HG03159 (cell line): ENCODE measurements around the gene UXS1.
"Not testable (repeated sequence)": the region's sequence is repeated elsewhere in the genome, so short reads cannot be mapped to it uniquely, and the experiment has no call there.

Source experiments
- ATAC-seq: cut with Tn5 transposase; IDR thresholded peaks from one replicate; pipeline ENCODE4 v1.9.1; 2021; ENCODE audit warnings: mild to moderate bottlenecking, moderate library complexity; ENCODE audit not compliant: unreplicated experiment

Gene UXS1

GRCh38 chr2:106193977-106194778 lies at the start of gene UXS1:
Gene UXS1, minus strand, starts transcription at chr2:106194301. Its CDS starts 60 bp downstream, at chr2:106194241.
- peak; percentile 72 for ATAC-seq

GRCh38 chr2:106239491-106239890 lies 45.4 kb upstream of the UXS1 start:
- not testable (repeated sequence) for ATAC-seq

- not testable (repeated sequence) for ATAC-seq
These were observed 41.3 kb upstream of the UXS1 start for GRCh38 chr2:106235392-106235791.

GRCh38 chr2:106233350-106233706 lies 39.2 kb upstream of the UXS1 start:
- ATAC-seq, result no peak

GRCh38 chr2:106232638-106233349 lies 38.7 kb upstream of the UXS1 start:
- no peak for ATAC-seq

- no peak for ATAC-seq
These were observed 29.2 kb upstream of the UXS1 start for GRCh38 chr2:106223347-106223746.

- ATAC-seq, result not testable (repeated sequence)
These were observed 28.0 kb upstream of the UXS1 start for GRCh38 chr2:106222057-106222456.

GRCh38 chr2:106219813-106220212 lies 25.7 kb upstream of the UXS1 start:
- ATAC-seq, result no peak

- not testable (repeated sequence) for ATAC-seq
These were observed 25.1 kb upstream of the UXS1 start for GRCh38 chr2:106219157-106219556.

- no peak for ATAC-seq
These were observed 14.8 kb upstream of the UXS1 start for GRCh38 chr2:106208874-106209273.

- no peak for ATAC-seq
These were observed 14.3 kb upstream of the UXS1 start for GRCh38 chr2:106208399-106208798.

GRCh38 chr2:106207246-106207645 lies 13.1 kb upstream of the UXS1 start:
- ATAC-seq, result no peak

- ATAC-seq, result no peak
These were observed 11.4 kb upstream of the UXS1 start for GRCh38 chr2:106205488-106205887.

GRCh38 chr2:106204551-106204950 lies 10.4 kb upstream of the UXS1 start:
- not testable (repeated sequence) for ATAC-seq

- no peak for ATAC-seq
These were observed 7.6 kb upstream of the UXS1 start for GRCh38 chr2:106201661-106202060.

- ATAC-seq, result no peak
These were observed 3.8 kb upstream of the UXS1 start for GRCh38 chr2:106197878-106198277.

- ATAC-seq, result no peak
These were observed 1.9 kb upstream of the UXS1 start for GRCh38 chr2:106195981-106196380.

GRCh38 chr2:106195456-106195855 lies 1.4 kb upstream of the UXS1 start:
- no peak for ATAC-seq

- no peak for ATAC-seq
These were observed 468 bp downstream of the UXS1 start for GRCh38 chr2:106193690-106193976.

- ATAC-seq, result peak; percentile 44
These were observed 1.1 kb downstream of the UXS1 start for GRCh38 chr2:106192752-106193689.

- no peak for ATAC-seq
These were observed 2.5 kb downstream of the UXS1 start for GRCh38 chr2:106191511-106192016.
